Measurements from ENCODE around the gene ZWILCH.

- TF ChIP-seq, protein P1, sequence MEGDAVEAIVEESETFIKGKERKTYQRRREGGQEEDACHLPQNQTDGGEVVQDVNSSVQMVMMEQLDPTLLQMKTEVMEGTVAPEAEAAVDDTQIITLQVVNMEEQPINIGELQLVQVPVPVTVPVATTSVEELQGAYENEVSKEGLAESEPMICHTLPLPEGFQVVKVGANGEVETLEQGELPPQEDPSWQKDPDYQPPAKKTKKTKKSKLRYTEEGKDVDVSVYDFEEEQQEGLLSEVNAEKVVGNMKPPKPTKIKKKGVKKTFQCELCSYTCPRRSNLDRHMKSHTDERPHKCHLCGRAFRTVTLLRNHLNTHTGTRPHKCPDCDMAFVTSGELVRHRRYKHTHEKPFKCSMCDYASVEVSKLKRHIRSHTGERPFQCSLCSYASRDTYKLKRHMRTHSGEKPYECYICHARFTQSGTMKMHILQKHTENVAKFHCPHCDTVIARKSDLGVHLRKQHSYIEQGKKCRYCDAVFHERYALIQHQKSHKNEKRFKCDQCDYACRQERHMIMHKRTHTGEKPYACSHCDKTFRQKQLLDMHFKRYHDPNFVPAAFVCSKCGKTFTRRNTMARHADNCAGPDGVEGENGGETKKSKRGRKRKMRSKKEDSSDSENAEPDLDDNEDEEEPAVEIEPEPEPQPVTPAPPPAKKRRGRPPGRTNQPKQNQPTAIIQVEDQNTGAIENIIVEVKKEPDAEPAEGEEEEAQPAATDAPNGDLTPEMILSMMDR (IDR thresholded peaks at IDR 0.05), result no peak
- TF ChIP-seq POLR2A (IDR thresholded peaks at IDR 0.05), result no peak
Observed at GRCh38 chr15:66588971-66589370, 83.8 kb downstream of the ZWILCH start.
